H1 (cell line): ENCODE data around the gene TMBIM6. TPM values are rescaled to one million over a fixed set of nuclear protein-coding genes. Genes with fewer than 3 reads are reported as not detected.

ENCODE experiments used
- ASH2L ChIP-seq: fragments of 200-600, 300-600 bp; sonication (generic); IDR thresholded peaks from one replicate; pipeline ENCODE4 v1.7.1; 2017; ENCODE audit warnings: low read length
- ATF2 ChIP-seq: IDR thresholded peaks from 2 replicates; pipeline ENCODE4 v1.6.1; 2012; ENCODE audit warnings: low read length, inconsistent platforms
- BACH1 ChIP-seq: IDR thresholded peaks from 2 replicates; pipeline ENCODE4 v1.6.1; 2012; ENCODE audit warnings: low read length, improper control_type of control experiment
- CHD7 ChIP-seq: fragments of 300-600 bp; sonication (generic); IDR thresholded peaks from 2 replicates; pipeline ENCODE4 v1.7.1; 2012; ENCODE audit warnings: low read length, moderate library complexity, mild to moderate bottlenecking, inconsistent platforms; ENCODE audit not compliant: insufficient replicate concordance
- EZH2 ChIP-seq: fragments of 200-600 bp; sonication (generic); IDR thresholded peaks from 2 replicates; pipeline ENCODE4 v1.7.1; 2012; ENCODE audit warnings: low read depth, mild to moderate bottlenecking, moderate library complexity, low read length, inconsistent platforms; ENCODE audit not compliant: severe bottlenecking
- GABPA ChIP-seq: IDR thresholded peaks from 2 replicates; pipeline ENCODE4 v1.6.1; 2011; ENCODE audit warnings: mild to moderate bottlenecking, low read length, moderate library complexity, borderline replicate concordance; ENCODE audit not compliant: insufficient read depth
- JUN ChIP-seq: IDR thresholded peaks from 2 replicates; pipeline ENCODE4 v1.6.1; 2011; ENCODE audit warnings: low read depth, mild to moderate bottlenecking, improper control_type of control experiment, low read length
- SIRT6 ChIP-seq: IDR thresholded peaks from one replicate; pipeline ENCODE4 v1.7.1; 2012; ENCODE audit warnings: low read length, inconsistent platforms
- polyA plus RNA-seq, 7 experiments: library from polyadenylated mRNA; depleted of rRNA in 3 of 7; stranded (reverse) in 5 of 7; unstranded in 2 of 7; fragments of >200 nt in 5 of 7; fragments of 200-250 nt in 2 of 7; gene quantifications; 1 replicate in 5 of 7; 2 replicates in 1 of 7; 4 replicates in 1 of 7; pipeline versions ENCODE4 v1.2.1 to v1.2.3, GENCODE V29; 2011 to 2013; ENCODE audit warnings: missing spikeins in 2 of 7, mixed read lengths in 2 of 7
- total RNA-seq: library from RNA; stranded (reverse); fragmentation: NEBNext Ultra II Directional; extraction: Animal tissue kit (Norgen Biotek cat#: 25700); gene quantifications from 2 replicates; pipeline ENCODE4 v1.2.1, GENCODE V29; 2021

TMBIM6 gene
- total and polyA plus RNA-seq, 2 of the 8 experiments (the other 6 are each of a cell fraction or from before 2014, with no cell fraction given), result 423 to 556 TPM

- TF ChIP-seq EZH2 (no peak), CHD7 (no peak), GABPA (no peak), ATF2 (no peak), SIRT6 (no peak), BACH1 (no peak), JUN (no peak), ASH2L (no peak)
Observed at GRCh38 chr12:49807991-49808580, 66.7 kb downstream of the TMBIM6 start (continued).
